A549 treated with AZD9567 at 1 μM for 4 hours (cell line): ENCODE results near the gene UTP18. TPM values are rescaled to one million over a fixed set of nuclear protein-coding genes. Genes with fewer than 3 reads are reported as not detected.

Experiments used
- total RNA-seq: library from RNA; stranded (reverse); fragments of 200-300 nt; extraction: Qiagen RNA extraction; gene quantifications from 5 replicates; pipeline ENCODE4 v1.2.3, GENCODE V29; 2022; ENCODE audit not compliant: insufficient read depth

UTP18 gene
- total RNA-seq = 62.6 to 73.8 TPM (median 68.2 TPM) in 5 replicates

GRCh38 chr17:51260237-51261023 lies at the start of gene UTP18:
UTP18 (plus strand) TSS chr17:51260546; CDS start chr17:51260585, 39 bp downstream.

DNA sequence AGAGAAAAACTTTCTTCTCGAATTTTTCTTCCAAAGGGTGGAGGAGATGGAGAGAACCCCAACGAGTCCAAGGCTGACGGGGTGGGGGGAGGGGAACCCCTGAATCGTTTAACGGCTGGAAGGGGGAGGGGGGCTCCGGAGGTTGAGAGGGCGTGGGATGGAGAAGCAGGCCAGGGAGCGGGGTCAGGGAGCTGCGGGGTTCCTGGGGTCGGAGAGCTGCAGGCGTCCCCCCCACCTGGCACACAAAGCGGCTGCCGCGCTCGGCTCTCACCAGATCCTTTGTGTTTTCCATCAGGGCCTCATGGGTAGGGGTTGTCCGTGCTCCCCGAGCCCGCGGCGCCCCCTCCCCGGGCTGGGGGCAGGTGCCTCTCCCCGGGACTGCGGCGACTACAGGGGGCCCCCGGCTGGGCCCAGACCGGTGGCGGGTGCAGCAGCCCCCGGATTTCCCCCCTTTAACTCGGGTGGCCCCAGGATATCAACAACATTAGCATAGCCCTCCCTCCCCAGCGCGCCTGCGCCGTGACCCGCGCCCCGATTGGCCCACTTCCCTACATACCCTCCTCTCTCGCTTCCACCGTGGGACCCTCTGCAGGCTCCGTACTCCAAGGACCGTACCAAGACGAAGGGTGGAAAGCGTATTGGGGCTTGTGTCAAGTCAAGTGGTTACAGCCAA lies 646 bp upstream of the UTP18 start, which contains the start of gene MBTD1:
Gene MBTD1, minus strand, starts transcription at position 486 of the 673 bp plus-strand sequence. CDS start 34,888 bp downstream, outside the sequence.

Other genes starting within 250 kb of the UTP18 start
- 80.4 to 106 TPM (median 84.7 TPM) in 5 replicates for gene SPAG9, start 139.7 kb upstream of the UTP18 start, total RNA-seq
- gene NME1, start 107.0 kb upstream of the UTP18 start, total RNA-seq = 601 to 748 TPM (median 704 TPM) in 5 replicates
- gene NME2, start 94.1 kb upstream of the UTP18 start, total RNA-seq = 1,547 to 1,886 TPM (median 1,839 TPM) in 5 replicates
- gene MBTD1, start 497 bp upstream of the UTP18 start, total RNA-seq = 4.6 to 7.6 TPM (median 6.3 TPM) in 5 replicates